Measurements from ENCODE around the gene LMAN1.

Gene LMAN1

GRCh38 chr18:59303006-59303405, 56.1 kb downstream of the LMAN1 start:
- DNase-seq = no peak

GRCh38 chr18:59301929-59302328, 57.1 kb downstream of the LMAN1 start:
- no peak for DNase-seq

GRCh38 chr18:59300676-59301285, 58.3 kb downstream of the LMAN1 start:
- no peak for DNase-seq

GRCh38 chr18:59298871-59299270, 60.2 kb downstream of the LMAN1 start:
- no peak for DNase-seq

GRCh38 chr18:59293317-59293716, 65.7 kb downstream of the LMAN1 start:
- DNase-seq = no peak

GRCh38 chr18:59286341-59286740, 72.7 kb downstream of the LMAN1 start:
- DNase-seq = no peak

GRCh38 chr18:59282341-59282740, 76.7 kb downstream of the LMAN1 start:
- no peak for DNase-seq

- no peak for DNase-seq
These were observed 79.3 kb downstream of the LMAN1 start for GRCh38 chr18:59279722-59280121.

GRCh38 chr18:59279193-59279592, 79.9 kb downstream of the LMAN1 start:
- DNase-seq = no peak

- DNase-seq = no peak
These were observed 80.3 kb downstream of the LMAN1 start for GRCh38 chr18:59278793-59279192.
